NCI-H146 treated with DMSO at 0.1 percent for 48 hours (cell line): ENCODE data around the gene KRT28.
"Not testable (repeated sequence)": the region's sequence is repeated elsewhere in the genome, so short reads cannot be mapped to it uniquely, and the experiment has no call there.

ENCODE experiments used
- DNase-seq: peaks from one replicate; lab custom pipeline; 2025; ENCODE audit not compliant: unreplicated experiment; lab: John Stamatoyannopoulos, UW

Gene KRT28

GRCh38 chr17:40779181-40779909, 20.4 kb downstream of the KRT28 start:
- DNase-seq, result no peak

GRCh38 chr17:40778461-40778860, 21.3 kb downstream of the KRT28 start:
- DNase-seq, result no peak

DNA sequence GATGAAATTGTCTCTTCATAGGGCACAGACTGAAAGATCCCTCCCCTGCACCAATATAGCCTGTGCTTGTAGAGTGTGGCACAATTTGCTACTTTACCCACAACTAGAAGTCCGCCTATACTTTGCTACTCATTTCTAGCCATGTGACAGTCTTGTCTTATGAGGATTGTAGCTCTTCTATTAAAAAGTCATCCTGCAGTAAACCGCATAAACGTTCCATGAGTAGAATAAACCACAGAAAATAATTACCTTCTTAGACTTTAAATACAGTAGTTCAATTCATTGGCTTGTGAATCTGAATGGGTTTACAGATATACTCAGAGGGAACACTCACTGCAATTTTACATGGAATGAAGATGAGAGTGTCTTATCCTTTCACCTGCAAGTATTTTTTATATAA, 21.8 kb downstream of the KRT28 start:
- DNase-seq, result no peak

DNA sequence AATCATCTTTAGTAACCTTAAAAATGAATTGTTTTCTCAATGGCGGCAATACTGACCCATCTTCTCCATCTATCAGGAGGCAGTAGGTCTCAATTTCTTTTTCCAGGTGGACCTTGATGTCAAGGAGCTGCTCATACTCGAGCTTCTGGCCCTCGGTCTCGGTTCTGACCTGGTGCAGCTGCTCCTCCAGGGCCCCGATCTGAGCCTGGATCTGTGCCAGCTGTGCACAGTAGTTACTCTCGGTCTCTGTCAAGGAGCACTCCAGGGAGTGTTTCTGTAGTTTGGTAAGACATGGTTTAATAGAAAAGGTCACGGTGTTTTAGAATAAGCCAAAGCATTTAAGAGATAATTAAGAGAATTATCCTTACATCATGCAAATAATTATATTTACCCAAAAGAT, 22.3 kb downstream of the KRT28 start:
- peak; percentile 14 for DNase-seq

- no peak for DNase-seq
These were observed 23.8 kb downstream of the KRT28 start for GRCh38 chr17:40775945-40776344.

DNA sequence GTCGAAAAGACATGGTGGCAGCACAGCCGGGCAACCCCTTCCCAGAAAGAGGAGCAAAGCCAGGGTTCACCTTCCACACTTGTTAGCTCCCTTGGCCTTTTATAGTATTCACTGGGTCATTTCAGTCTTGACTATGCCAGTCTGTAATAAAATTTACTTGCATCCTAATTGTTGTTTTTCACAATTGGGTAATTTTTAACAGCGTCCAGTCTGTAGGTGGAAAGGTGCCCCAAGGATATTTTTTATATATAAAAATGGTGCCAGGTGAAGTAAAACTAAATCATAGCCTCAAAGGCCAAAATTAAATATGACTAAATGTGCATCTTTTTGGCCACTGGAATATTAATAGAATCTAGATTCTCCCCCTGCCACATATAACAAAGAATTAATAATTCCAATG, 27.7 kb downstream of the KRT28 start, which contains the start of gene KRT26:
Gene KRT26, minus strand, starts transcription at position 101 of the 400 bp plus-strand sequence. Its CDS starts 88 bp downstream, at position 13.
- no peak for DNase-seq

GRCh38 chr17:40765657-40766056, 34.1 kb downstream of the KRT28 start:
- no peak for DNase-seq

GRCh38 chr17:40763752-40764151, 36.0 kb downstream of the KRT28 start:
- no peak for DNase-seq

- DNase-seq, result no peak
These were observed 39.4 kb downstream of the KRT28 start for GRCh38 chr17:40760105-40761016.

- no peak for DNase-seq
These were observed 44.5 kb downstream of the KRT28 start, which contains the start of gene KRT25 for GRCh38 chr17:40755231-40755630. KRT25 (minus strand) TSS chr17:40755331; CDS start chr17:40755271, 60 bp downstream.

- no peak for DNase-seq
These were observed 46.0 kb downstream of the KRT28 start for GRCh38 chr17:40753804-40754203.

GRCh38 chr17:40751065-40751464, 48.7 kb downstream of the KRT28 start:
- DNase-seq, result no peak

DNA sequence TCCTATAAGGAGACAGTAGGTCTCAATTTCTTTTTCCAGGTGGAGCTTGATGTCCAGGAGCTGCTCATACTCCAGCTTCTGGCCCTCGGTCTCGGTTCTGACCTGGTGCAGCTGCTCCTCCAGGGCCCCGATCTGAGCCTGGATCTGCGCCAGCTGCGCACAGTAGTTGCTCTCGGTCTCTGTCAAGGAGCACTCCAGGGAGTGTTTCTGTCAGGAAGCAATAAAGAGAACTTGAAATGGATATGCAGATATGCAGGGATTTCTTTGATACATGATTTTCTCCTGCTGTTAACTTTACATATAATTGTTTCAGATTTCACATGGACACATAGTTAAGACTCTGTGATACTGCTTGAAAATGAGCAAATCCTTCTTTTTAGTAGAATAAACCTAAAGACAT, 49.4 kb downstream of the KRT28 start:
- DNase-seq, result no peak

DNA sequence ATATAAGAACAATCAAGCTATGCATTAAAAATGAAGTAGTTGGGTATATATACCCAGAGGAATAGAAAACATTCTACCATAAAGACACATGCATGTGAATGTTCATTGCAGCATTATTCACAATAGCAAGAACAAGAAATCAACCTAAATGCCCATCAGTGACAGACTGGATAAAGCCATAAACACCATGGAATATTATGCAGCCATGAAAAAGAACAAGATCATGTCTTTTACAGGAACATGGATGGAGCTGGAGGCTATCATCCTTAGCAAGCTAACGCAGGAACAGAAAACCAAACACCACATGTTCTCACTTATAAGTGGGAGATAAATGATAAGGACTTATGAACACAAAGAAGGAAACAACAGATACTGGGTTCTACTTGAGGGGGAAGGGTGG, 51.1 kb downstream of the KRT28 start:
- DNase-seq, result not testable (repeated sequence)
